Measurements from ENCODE around the gene DTNBP1. TPM values are rescaled to one million over a fixed set of nuclear protein-coding genes. Genes with fewer than 3 reads are reported as not detected.

Gene DTNBP1
- total and polyA plus RNA-seq, 4 donors, result 3.1 to 6.0 (median 4.3) TPM

GRCh38 chr6:15550546-15551123, 112.2 kb downstream of the DTNBP1 start:
- H3K27me3 ChIP-seq (ENCODE audit: control insufficient read depth in 4 of 4, insufficient read depth in 4 of 4, low read length in 3 of 4), result no peaks in the 10 kb centered on the region
- H3K4me1 ChIP-seq (ENCODE audit: control insufficient read depth in 4 of 4, insufficient read depth in 4 of 4, low read length in 3 of 4), result no peaks in the 10 kb centered on the region
- H3K9ac ChIP-seq (ENCODE audit: low read depth in 1 of 2, low read length in 2 of 2), result no peak overlapping the region
- TF ChIP-seq RXRA (IDR thresholded peaks at IDR 0.05), result no peak
- no peak for TF ChIP-seq NR2F2 (IDR thresholded peaks at IDR 0.05)
- no peak for TF ChIP-seq SP1 (IDR thresholded peaks at IDR 0.05)
- no peak for TF ChIP-seq JUND (IDR thresholded peaks at IDR 0.05)
- TF ChIP-seq EGR1 (IDR thresholded peaks at IDR 0.05; ENCODE audit: low read depth in 2 of 2), result no peak
- TF ChIP-seq FOXA1 (IDR thresholded peaks at IDR 0.05), result no peak
- no peak for TF ChIP-seq CTCF (IDR thresholded peaks at IDR 0.05; ENCODE audit: low read depth, low read length, missing input control)
- no peak for TF ChIP-seq ATF3 (IDR thresholded peaks at IDR 0.05)
- no peak for TF ChIP-seq GABPA (IDR thresholded peaks at IDR 0.05 in 1 of 2, conservative IDR thresholded peaks at IDR 0.05 in 1 of 2)
- no peak for TF ChIP-seq RAD21 (IDR thresholded peaks at IDR 0.05)
- TF ChIP-seq HNF4G (IDR thresholded peaks at IDR 0.05), result no peak
- TF ChIP-seq TAF1 (conservative IDR thresholded peaks at IDR 0.05), result no peak
- TF ChIP-seq FOXA2 (IDR thresholded peaks at IDR 0.05), result no peak
- TF ChIP-seq ZBTB33 (IDR thresholded peaks at IDR 0.05), result no peak
- TF ChIP-seq MAX (IDR thresholded peaks at IDR 0.05), result no peak
- H3K9me3 ChIP-seq (ENCODE audit: control insufficient read depth in 4 of 4, low read length in 3 of 4), result no peaks in the 10 kb centered on the region
- H3K27ac ChIP-seq (ENCODE audit: low read depth in 1 of 2, low read length in 2 of 2), result no peak overlapping the region
- DNase-seq (ENCODE audit: low spot score), result no peak
- H3K4me3 ChIP-seq (ENCODE audit: low read depth in 1 of 3, low read length in 3 of 3), result no peak overlapping the region
- WGBS, result 91% methylated on average over 2 of the region's 2 CpGs
- no peaks in the 10 kb centered on the region for H3K36me3 ChIP-seq (ENCODE audit: control insufficient read depth in 4 of 4, insufficient read depth in 3 of 4, low read depth in 1 of 4, low read length in 3 of 4)

GRCh38 chr6:15549371-15549770, 113.5 kb downstream of the DTNBP1 start:
- no peak overlapping the region for H3K4me3 ChIP-seq (ENCODE audit: low read depth in 1 of 3, low read length in 3 of 3)
- no peaks in the 10 kb centered on the region for H3K4me1 ChIP-seq (ENCODE audit: control insufficient read depth in 4 of 4, insufficient read depth in 4 of 4, low read length in 3 of 4)
- no peak for TF ChIP-seq HNF4G (IDR thresholded peaks at IDR 0.05)
- no peak for TF ChIP-seq CTCF (IDR thresholded peaks at IDR 0.05; ENCODE audit: low read depth, low read length, missing input control)
- no peak for TF ChIP-seq YY1 (IDR thresholded peaks at IDR 0.05)
- TF ChIP-seq RXRA (IDR thresholded peaks at IDR 0.05), result no peak
- TF ChIP-seq SP1 (IDR thresholded peaks at IDR 0.05), result no peak
- no peak for TF ChIP-seq EGR1 (IDR thresholded peaks at IDR 0.05; ENCODE audit: low read depth in 2 of 2)
- TF ChIP-seq GABPA (IDR thresholded peaks at IDR 0.05 in 1 of 2, conservative IDR thresholded peaks at IDR 0.05 in 1 of 2), result no peak
- no peak for TF ChIP-seq HNF4A (conservative IDR thresholded peaks at IDR 0.05)
- no peak for TF ChIP-seq FOXA2 (IDR thresholded peaks at IDR 0.05)
- TF ChIP-seq REST (IDR thresholded peaks at IDR 0.05), result no peak
- TF ChIP-seq TAF1 (conservative IDR thresholded peaks at IDR 0.05), result no peak
- no peak for TF ChIP-seq ATF3 (IDR thresholded peaks at IDR 0.05)
- no peak for TF ChIP-seq ZBTB33 (IDR thresholded peaks at IDR 0.05)
- TF ChIP-seq FOXA1 (IDR thresholded peaks at IDR 0.05), result no peak
- TF ChIP-seq NR2F2 (IDR thresholded peaks at IDR 0.05), result no peak
- no peaks in the 10 kb centered on the region for H3K27me3 ChIP-seq (ENCODE audit: control insufficient read depth in 4 of 4, insufficient read depth in 4 of 4, low read length in 3 of 4)
- H3K27ac ChIP-seq (ENCODE audit: low read depth in 1 of 2, low read length in 2 of 2), result no peak overlapping the region
- no peaks in the 10 kb centered on the region for H3K36me3 ChIP-seq (ENCODE audit: control insufficient read depth in 4 of 4, insufficient read depth in 3 of 4, low read depth in 1 of 4, low read length in 3 of 4)
- no peak for DNase-seq (ENCODE audit: low spot score)
- 88% methylated on average over 14 of the region's 14 CpGs for WGBS
- peaks cover 0 to under 1% (median 0%) of the 10 kb centered on the region in 4 donors for H3K9me3 ChIP-seq (ENCODE audit: control insufficient read depth in 4 of 4, low read length in 3 of 4)
- no peak overlapping the region for H3K9ac ChIP-seq (ENCODE audit: low read depth in 1 of 2, low read length in 2 of 2)

All from liver (tissue), 9 donors.